ENCODE measurements around the gene STUM. TPM values are rescaled to one million over a fixed set of nuclear protein-coding genes. Genes with fewer than 3 reads are reported as not detected.

STUM gene
- total and polyA plus RNA-seq, 10 of the 15 experiments (the other 5 are each of a cell fraction or from before 2014, with no cell fraction given): under 0.01 to 0.15 (median 0.09) TPM; not detected in 5

- RAD21 ChIA-PET (ENCODE audit: unreplicated experiment): interaction anchor here (1.0 to 1.1 kb wide), 2 partner anchors 12 to 84 kb away, joined by 3 read pairs; no protein-coding TSS in a partner anchor
- intact Hi-C loops (cut with micrococcal nuclease; ENCODE audit: unreplicated experiment) (no loop called here), in situ Hi-C loops (cut with MboI) (no loop called here)
- no peak overlapping the region for H3K4me2 ChIP-seq (ENCODE audit: control insufficient read depth, insufficient read depth)
- FAIRE-seq (no peak), ATAC-seq (no peak), DNase-seq (ENCODE audit: low read depth, low spot score) (no peak)
- H3K27me3 ChIP-seq (replicated peaks in 1 of 2; ENCODE audit: control insufficient read depth in 2 of 2, insufficient read depth in 2 of 2, low read length in 1 of 2): no peaks in the 10 kb centered on the region
- no peak for TF ChIP-seq SKIL (IDR thresholded peaks at IDR 0.05; ENCODE audit: low read depth, poor library complexity, severe bottlenecking)
- no peak for TF ChIP-seq ESRRA (IDR thresholded peaks at IDR 0.05; ENCODE audit: low read length)
- TF ChIP-seq ZNF274 (IDR thresholded peaks at IDR 0.05; ENCODE audit: insufficient read depth, insufficient read length): no peak
- TF ChIP-seq SIN3A (IDR thresholded peaks at IDR 0.05; ENCODE audit: low read depth, low read length): no peak
- no peak for TF ChIP-seq ZNF217 (IDR thresholded peaks at IDR 0.05)
- no peak for TF ChIP-seq SRF (IDR thresholded peaks at IDR 0.05; ENCODE audit: low read depth in 2 of 2, low read length in 2 of 2)
- no peak for TF ChIP-seq JUNB (IDR thresholded peaks at IDR 0.05)
- TF ChIP-seq SREBF1 (IDR thresholded peaks at IDR 0.05; ENCODE audit: low read length): no peak
- TF ChIP-seq EED (IDR thresholded peaks at IDR 0.05; ENCODE audit: low read depth): no peak
- TF ChIP-seq BRCA1 (IDR thresholded peaks at IDR 0.05; ENCODE audit: low read depth, low read length): no peak
- no peak for TF ChIP-seq CBFB (IDR thresholded peaks at IDR 0.05; ENCODE audit: low read depth)
- TF ChIP-seq ZNF687 (IDR thresholded peaks at IDR 0.05): no peak
- no peak for TF ChIP-seq ELK1 (IDR thresholded peaks at IDR 0.05; ENCODE audit: low read depth, low read length)
- no peak for TF ChIP-seq CHD1 (IDR thresholded peaks at IDR 0.05; ENCODE audit: low read depth, low read length)
- no peak overlapping the region for H3K4me3 ChIP-seq
- H4K20me1 ChIP-seq (ENCODE audit: control insufficient read depth, insufficient read depth): peaks cover 5% of the 10 kb centered on the region; the same call in 1 of the 2 replicates
- H2AFZ ChIP-seq (ENCODE audit: control insufficient read depth, low read depth, low read length): no peak overlapping the region
- SMC1A ChIA-PET (ENCODE audit: uncharacterized antibody, unreplicated experiment): interaction anchor here (0.8 to 3.1 kb wide), 3 partner anchors 10 to 176 kb away, joined by 3 to 10 read pairs (median 3); no protein-coding TSS in a partner anchor
- peaks cover 12 to 13% of the 10 kb centered on the region in 2 experiments; a peak in 3 of 4 replicates for H3K36me3 ChIP-seq (ENCODE audit: control insufficient read depth in 2 of 2, insufficient read depth in 2 of 2, low read length in 1 of 2)
- CTCF ChIA-PET: interaction anchor here (0.7 to 1.1 kb wide), 4 partner anchors 16 to 55 kb away, joined by 3 to 4 read pairs (median 4); no protein-coding TSS in a partner anchor
- POLR2A ChIA-PET: no interaction called here
- H3K4me1 ChIP-seq (ENCODE audit: control insufficient read depth, insufficient read depth, low read length): peaks cover 34% of the 10 kb centered on the region
- no peak overlapping the region for H3K27ac ChIP-seq (ENCODE audit: control insufficient read depth, insufficient read depth)
- H3K79me2 ChIP-seq (ENCODE audit: control insufficient read depth, insufficient read depth, low read length): peaks cover 18% of the 10 kb centered on the region
- no TSS peak for BruUV-seq (replicated peaks)
- H3K9me3 ChIP-seq (replicated peaks; ENCODE audit: control insufficient read depth, insufficient read depth, low read length): no peaks in the 10 kb centered on the region
- 96% methylated on average over 12 of the region's 12 CpGs for WGBS (ENCODE audit: insufficient coverage, insufficient replicate concordance, low lambda C conversion rate, missing lambda C conversion rate)
- no peak overlapping the region for H3K9ac ChIP-seq (ENCODE audit: control insufficient read depth, insufficient read depth, low read length)
Measured at GRCh38 chr1:226651041-226651731, 102.6 kb downstream of the STUM start.
